Calu3 (cell line): Measurements from ENCODE around the gene VRK3. TPM values are rescaled to one million over a fixed set of nuclear protein-coding genes. Genes with fewer than 3 reads are reported as not detected.
"Not testable (repeated sequence)": the region's sequence is repeated elsewhere in the genome, so short reads cannot be mapped to it uniquely, and the experiment has no call there.

Experiments used
- BruUV-seq: library from RNA; stranded (reverse); fragments of 400-500 nt; replicated peaks from 2 replicates; lab custom pipeline; 2021; lab: Mats Ljungman, UMichigan
- CTCF ChIA-PET: fragments of 300-600 bp; sonication (Branson Sonifier 250); formaldehyde crosslinking; loops from one replicate; lab custom pipeline; 2022; ENCODE audit warnings: antibody characterized with exemption; lab: Charles Lee
- DNase-seq: peaks from one replicate; pipeline ENCODE4 v3.0.0; 2022
- H3K27ac Mint-ChIP-seq: one replicate; pipeline ENCODE4 v1.8.0; 2022; ENCODE audit warnings: mixed read lengths; ENCODE audit not compliant: unreplicated experiment
- H3K27me3 Mint-ChIP-seq: one replicate; pipeline ENCODE4 v1.8.0; 2022; ENCODE audit warnings: mixed read lengths; ENCODE audit not compliant: unreplicated experiment
- H3K36me3 Mint-ChIP-seq: one replicate; pipeline ENCODE4 v1.8.0; 2022; ENCODE audit warnings: mild to moderate bottlenecking, moderate library complexity, mixed read lengths; ENCODE audit not compliant: insufficient read depth, unreplicated experiment
- H3K4me1 Mint-ChIP-seq: one replicate; pipeline ENCODE4 v1.8.0; 2022; ENCODE audit warnings: mild to moderate bottlenecking, low read depth, mixed read lengths; ENCODE audit not compliant: unreplicated experiment
- H3K4me3 Mint-ChIP-seq: one replicate; pipeline ENCODE4 v1.8.0; 2022; ENCODE audit warnings: mild to moderate bottlenecking, low read depth, moderate library complexity, mixed read lengths; ENCODE audit not compliant: unreplicated experiment
- H3K9me3 Mint-ChIP-seq: one replicate; pipeline ENCODE4 v1.8.0; 2022; ENCODE audit warnings: low read depth, mixed read lengths; ENCODE audit not compliant: unreplicated experiment
- CTCF ChIP-seq: fragments of 200-600 bp; IDR thresholded peaks from one replicate; pipeline ENCODE4 v1.8.0; 2022; ENCODE audit warnings: antibody characterized with exemption; ENCODE audit not compliant: unreplicated experiment
- intact Hi-C: fragments of 100-400 bp; cut with micrococcal nuclease; formaldehyde crosslinking; loops from one replicate; pipeline ENCODE4 v1.10.0; 2022; ENCODE audit not compliant: unreplicated experiment
- total RNA-seq: library from RNA; stranded (reverse); gene quantifications from 2 replicates; pipeline ENCODE4 v1.2.3, GENCODE V29; 2022

The VRK3 gene
- total RNA-seq, 1 experiment from 2014 or later = 74.5 TPM

GRCh38 chr19:49968279-49968922 lies 56.8 kb downstream of the VRK3 start:
- DNase-seq = no peak
- peaks cover 31% of the 10 kb centered on the region for H3K27me3 Mint-ChIP-seq
- no peaks in the 10 kb centered on the region for H3K9me3 Mint-ChIP-seq
- H3K27ac Mint-ChIP-seq = no peak overlapping the region
- H3K4me1 Mint-ChIP-seq = no peaks in the 10 kb centered on the region
- no TSS peak for BruUV-seq
- no peak overlapping the region for H3K4me3 Mint-ChIP-seq
- TF ChIP-seq CTCF = no peak
- intact Hi-C loops = no loop called here
- peaks cover 7% of the 10 kb centered on the region for H3K36me3 Mint-ChIP-seq
- CTCF ChIA-PET = interaction anchor here (0.6 to 1.3 kb wide), 2 partner anchors 14 to 39 kb away, joined by 3 to 7 read pairs; no protein-coding TSS in a partner anchor

- peaks cover 46% of the 10 kb centered on the region for H3K27me3 Mint-ChIP-seq
- intact Hi-C loops, BruUV-seq, DNase-seq, H3K9me3 Mint-ChIP-seq, H3K36me3 Mint-ChIP-seq, H3K4me3 Mint-ChIP-seq, H3K27ac Mint-ChIP-seq, H3K4me1 Mint-ChIP-seq, CTCF ChIA-PET: not testable (repeated sequence)
Measured at GRCh38 chr19:49960980-49961379, 64.2 kb downstream of the VRK3 start, which contains the start of gene SIGLEC11. Gene SIGLEC11, minus strand, starts transcription at chr19:49961172. Its CDS starts 91 bp downstream, at chr19:49961081.

DNA sequence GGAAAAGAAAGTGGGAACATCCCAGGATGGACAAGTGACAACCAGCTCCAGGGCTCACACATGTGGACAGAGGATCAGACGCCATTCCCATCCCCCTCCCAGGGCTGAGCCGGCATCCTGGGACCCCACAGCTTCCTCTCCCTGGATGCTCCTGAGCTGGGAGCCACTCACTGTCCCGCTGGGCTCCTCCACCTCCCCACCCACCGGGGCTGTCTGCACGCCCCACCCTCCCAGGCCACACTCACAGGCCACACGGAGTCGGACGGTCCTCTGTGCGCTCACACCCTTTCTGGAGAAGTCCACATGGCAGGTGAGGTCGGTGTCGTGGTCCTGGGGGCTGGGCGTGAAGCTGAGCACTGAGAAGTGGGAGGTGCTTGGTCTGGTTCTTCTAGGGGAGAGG lies 65.3 kb downstream of the VRK3 start:
- peaks cover 55% of the 10 kb centered on the region for H3K27me3 Mint-ChIP-seq
- intact Hi-C loops, H3K4me1 Mint-ChIP-seq, DNase-seq, CTCF ChIA-PET, BruUV-seq, H3K4me3 Mint-ChIP-seq, H3K9me3 Mint-ChIP-seq, H3K27ac Mint-ChIP-seq, H3K36me3 Mint-ChIP-seq: not testable (repeated sequence)

DNA sequence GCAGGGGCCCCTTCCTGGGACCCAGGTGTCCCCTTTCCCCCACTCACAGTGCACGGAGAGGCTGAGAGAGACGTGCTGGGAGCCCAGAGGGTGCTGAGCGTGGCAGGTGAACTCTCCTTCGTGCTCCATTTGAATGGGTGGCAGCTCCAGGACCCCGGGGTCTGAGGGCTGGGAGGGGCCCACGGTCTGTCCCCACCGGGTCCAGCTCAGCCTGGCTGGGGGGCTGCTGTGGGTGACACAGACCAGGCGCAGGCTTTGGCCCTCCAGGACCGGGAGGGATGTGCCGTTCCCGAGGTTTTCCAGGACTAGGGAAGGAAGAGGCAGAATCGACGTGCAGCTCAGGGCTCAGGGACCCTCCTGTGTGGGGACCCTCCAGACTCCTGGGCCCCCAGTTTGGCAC lies 66.6 kb downstream of the VRK3 start:
- H3K4me3 Mint-ChIP-seq, H3K9me3 Mint-ChIP-seq, BruUV-seq, DNase-seq, H3K36me3 Mint-ChIP-seq, CTCF ChIA-PET, H3K4me1 Mint-ChIP-seq, intact Hi-C loops, H3K27ac Mint-ChIP-seq: not testable (repeated sequence)
- peaks cover 50% of the 10 kb centered on the region for H3K27me3 Mint-ChIP-seq

- H3K9me3 Mint-ChIP-seq, H3K36me3 Mint-ChIP-seq, BruUV-seq, DNase-seq, H3K27ac Mint-ChIP-seq, CTCF ChIA-PET, intact Hi-C loops, H3K4me3 Mint-ChIP-seq: not testable (repeated sequence)
- Mint-ChIP-seq H3K4me1 (peaks cover 12% of the 10 kb centered on the region), H3K27me3 (peaks cover 50% of the 10 kb centered on the region)
Measured at GRCh38 chr19:49958144-49958543, 67.0 kb downstream of the VRK3 start.

DNA sequence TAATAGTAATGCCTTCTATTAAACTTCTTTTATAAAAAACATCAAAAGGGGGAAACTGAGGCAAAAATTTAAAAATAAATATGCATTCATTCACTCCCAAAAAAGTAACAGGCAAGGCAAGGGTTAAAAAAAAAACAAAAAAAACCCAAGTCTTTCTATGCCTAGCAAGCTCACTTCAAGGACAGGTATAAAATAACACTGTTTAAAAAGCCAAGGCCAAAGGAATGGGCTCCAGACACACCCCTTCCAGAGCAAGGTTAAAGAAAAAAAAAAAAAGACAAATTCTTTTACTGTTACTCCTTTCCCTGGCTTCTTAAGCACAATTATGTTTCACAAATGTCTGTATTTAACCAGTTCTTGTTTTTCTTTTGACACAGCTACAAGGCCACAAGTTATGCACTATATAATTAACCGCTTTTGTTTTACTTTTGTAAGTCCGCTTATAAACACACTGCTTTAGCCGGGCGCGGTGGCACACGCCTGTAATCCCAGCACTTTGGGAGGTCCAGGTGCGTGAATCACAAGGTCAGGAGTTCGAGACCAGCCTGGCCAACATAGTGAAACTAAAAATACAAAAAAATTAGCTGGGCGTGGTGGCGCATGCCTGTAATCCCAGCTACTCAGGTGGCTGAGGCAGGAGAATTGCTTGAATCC lies 67.8 kb downstream of the VRK3 start:
- no peak for DNase-seq
- Mint-ChIP-seq H3K27me3 (peaks cover 51% of the 10 kb centered on the region), H3K27ac (no peak overlapping the region), H3K36me3 (no peaks in the 10 kb centered on the region), H3K9me3 (no peaks in the 10 kb centered on the region), H3K4me1 (peaks cover 14% of the 10 kb centered on the region), H3K4me3 (no peak overlapping the region)
- no TSS peak for BruUV-seq
- intact Hi-C loops = no loop called here
- CTCF ChIA-PET = no interaction called here
- no peak for TF ChIP-seq CTCF
